ENCODE results near the gene STAC.

The STAC gene, protein sequence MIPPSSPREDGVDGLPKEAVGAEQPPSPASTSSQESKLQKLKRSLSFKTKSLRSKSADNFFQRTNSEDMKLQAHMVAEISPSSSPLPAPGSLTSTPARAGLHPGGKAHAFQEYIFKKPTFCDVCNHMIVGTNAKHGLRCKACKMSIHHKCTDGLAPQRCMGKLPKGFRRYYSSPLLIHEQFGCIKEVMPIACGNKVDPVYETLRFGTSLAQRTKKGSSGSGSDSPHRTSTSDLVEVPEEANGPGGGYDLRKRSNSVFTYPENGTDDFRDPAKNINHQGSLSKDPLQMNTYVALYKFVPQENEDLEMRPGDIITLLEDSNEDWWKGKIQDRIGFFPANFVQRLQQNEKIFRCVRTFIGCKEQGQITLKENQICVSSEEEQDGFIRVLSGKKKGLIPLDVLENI

DNA sequence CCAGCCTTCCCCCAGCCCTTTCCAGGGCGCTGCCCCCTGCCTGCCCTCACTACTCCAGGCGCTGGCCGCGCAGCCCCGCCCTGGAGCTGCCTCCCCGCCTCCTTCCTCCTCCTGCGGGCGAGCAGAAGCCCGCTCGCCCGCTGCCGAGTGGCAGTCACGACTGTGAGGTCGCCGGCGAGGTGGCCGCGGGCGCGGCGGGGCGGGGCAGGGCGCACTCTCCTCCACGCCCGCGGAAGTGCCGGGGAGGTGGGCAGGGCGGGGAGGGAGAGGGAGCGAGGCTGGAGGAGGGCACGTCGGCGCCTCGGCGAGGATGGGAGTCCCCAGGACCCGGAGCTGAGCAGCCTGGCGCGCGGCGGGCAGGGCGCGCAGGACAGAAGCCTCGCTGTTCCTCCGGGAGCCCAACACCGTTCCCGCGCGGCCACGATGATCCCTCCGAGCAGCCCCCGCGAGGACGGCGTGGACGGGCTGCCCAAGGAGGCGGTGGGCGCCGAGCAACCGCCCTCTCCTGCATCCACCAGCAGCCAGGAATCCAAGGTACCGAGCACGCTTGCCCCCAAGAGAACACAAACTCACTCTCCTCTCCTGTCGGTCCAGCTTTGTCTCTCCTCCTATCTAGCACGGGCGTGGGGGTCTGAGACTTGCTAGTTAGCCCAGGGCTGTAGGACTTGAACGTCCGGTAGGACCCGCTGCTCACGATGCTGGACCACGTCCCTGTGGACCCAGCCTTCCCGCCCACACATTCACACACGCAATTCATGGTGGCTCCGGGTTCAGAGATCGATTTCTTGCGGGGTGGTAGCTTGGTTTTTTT, at the start of gene STAC:
TSS of gene STAC (plus strand) at position 284 of the 811 bp plus-strand sequence. CDS start at position 424, 140 bp downstream.
- no peak for DNase-seq

DNA sequence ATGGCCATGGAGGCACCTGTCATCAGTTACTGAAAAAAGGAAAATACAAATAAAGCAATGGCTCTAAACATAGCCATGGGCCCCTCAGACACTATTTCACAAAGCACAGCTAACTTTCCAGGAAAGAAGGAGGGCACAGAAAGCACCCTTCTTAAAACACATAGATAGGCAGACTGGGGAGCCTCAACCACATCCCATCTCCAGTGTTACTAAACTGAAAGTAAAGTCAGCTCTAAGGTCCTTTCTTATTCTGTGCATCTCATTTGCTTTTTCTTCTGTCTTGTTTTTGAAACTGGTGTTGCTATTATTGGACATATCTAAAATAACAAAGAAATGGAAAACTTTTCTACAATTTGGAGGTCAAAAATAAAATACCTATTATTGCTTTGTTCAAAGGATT, 48.2 kb upstream of the STAC start:
- no peak for DNase-seq

GRCh38 chr3:36362216-36362615, 18.1 kb upstream of the STAC start:
- DNase-seq: no peak

- DNase-seq: no peak
Observed at GRCh38 chr3:36362973-36363372, 17.3 kb upstream of the STAC start.

DNA sequence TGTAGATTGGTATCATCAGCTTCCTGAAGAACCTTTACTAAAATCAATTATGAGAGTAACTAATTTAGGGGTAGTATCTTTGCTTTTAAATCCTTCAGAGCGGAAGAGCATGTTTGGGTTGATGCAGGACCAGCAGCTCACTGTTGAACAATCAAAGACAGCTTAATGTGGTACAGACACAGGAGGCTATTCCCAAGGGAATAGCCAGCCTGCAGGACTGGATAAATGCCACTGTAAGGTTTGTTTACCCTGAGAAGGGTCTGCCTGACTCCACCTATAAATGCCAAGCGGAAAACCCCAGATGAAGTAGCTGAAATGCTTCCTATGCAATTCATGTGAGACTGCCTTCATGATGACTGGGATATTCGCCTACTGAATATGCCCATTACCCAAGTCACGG, 16.0 kb upstream of the STAC start:
- DNase-seq: no peak

GRCh38 chr3:36365829-36366228, 14.5 kb upstream of the STAC start:
- DNase-seq: no peak

GRCh38 chr3:36366308-36366707, 14.0 kb upstream of the STAC start:
- no peak for DNase-seq

- DNase-seq: no peak
Observed at GRCh38 chr3:36367912-36368573, 12.3 kb upstream of the STAC start.

GRCh38 chr3:36372534-36372935, 7.8 kb upstream of the STAC start:
- DNase-seq: no peak

GRCh38 chr3:36373084-36373483, 7.2 kb upstream of the STAC start:
- no peak for DNase-seq

- no peak for DNase-seq
Observed at GRCh38 chr3:36373666-36374065, 6.6 kb upstream of the STAC start.

GRCh38 chr3:36379872-36380220, 458 bp upstream of the STAC start:
- no peak for DNase-seq

GRCh38 chr3:36381311-36381956, 1.1 kb downstream of the STAC start:
- no peak for DNase-seq

GRCh38 chr3:36393563-36393962, 13.3 kb downstream of the STAC start:
- no peak for DNase-seq

- no peak for DNase-seq
Observed at GRCh38 chr3:36394176-36394575, 13.9 kb downstream of the STAC start.

- DNase-seq: no peak
Observed at GRCh38 chr3:36397841-36398240, 17.5 kb downstream of the STAC start.

DNA sequence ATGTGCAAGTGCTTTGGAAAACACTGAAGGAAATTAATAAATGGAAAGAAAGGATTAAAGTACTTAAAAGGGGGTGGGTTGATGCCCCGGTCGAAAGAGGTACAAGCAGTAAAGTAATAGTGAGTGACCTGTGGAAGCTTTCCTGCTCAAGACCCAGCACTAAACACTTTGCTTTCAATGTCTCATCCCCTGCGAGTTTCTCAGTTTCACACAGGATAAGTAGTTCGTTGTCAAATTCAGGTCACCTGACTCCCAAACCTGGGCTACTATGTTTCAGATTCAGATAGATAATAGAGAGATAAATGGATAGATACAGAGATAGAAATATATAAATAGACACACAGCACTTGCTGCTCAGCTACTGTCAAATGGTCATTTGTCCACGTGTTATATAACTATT, 19.6 kb downstream of the STAC start:
- DNase-seq: no peak

GRCh38 chr3:36401056-36401455, 20.8 kb downstream of the STAC start:
- DNase-seq: no peak

GRCh38 chr3:36403661-36404060, 23.4 kb downstream of the STAC start:
- no peak for DNase-seq

- no peak for DNase-seq
Observed at GRCh38 chr3:36405190-36405589, 24.9 kb downstream of the STAC start.

DNA sequence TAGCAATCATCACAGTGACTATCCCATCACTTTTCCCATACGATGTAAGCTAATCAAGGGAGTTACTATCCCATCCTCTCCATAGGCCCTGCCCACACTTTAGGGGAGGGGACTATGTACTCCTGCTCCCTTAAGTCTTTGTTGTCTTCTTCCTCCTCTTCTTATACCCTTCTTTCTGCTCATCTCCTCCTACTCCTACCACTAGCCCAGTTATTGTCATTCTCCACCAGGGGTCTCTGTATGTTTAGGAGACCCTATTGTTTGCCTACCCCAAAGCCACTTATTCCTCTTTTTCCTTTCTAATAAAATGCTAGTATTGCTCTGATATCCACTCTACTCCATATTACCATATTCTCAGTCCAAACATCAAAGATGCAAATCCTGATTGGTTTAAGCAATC, 27.8 kb downstream of the STAC start:
- no peak for DNase-seq

DNA sequence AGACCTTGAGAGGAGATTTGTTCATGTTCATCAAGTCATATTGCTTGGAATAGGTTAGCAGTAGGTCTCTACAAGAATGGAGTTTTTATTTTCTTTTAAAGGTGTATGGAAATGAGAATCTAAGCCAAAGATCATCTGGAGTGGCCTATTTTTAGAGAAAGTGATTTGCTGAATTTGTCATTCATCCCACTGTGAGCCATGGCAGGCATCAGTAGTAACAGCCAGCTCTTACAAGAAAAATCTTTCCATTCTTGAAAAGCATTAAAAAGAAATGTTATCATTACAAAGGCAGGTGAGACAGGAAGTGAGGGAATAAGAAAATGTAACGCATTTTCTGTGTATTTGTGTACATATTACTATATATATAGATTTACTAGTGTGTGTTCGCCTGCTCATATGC, 29.6 kb downstream of the STAC start:
- no peak for DNase-seq

DNA sequence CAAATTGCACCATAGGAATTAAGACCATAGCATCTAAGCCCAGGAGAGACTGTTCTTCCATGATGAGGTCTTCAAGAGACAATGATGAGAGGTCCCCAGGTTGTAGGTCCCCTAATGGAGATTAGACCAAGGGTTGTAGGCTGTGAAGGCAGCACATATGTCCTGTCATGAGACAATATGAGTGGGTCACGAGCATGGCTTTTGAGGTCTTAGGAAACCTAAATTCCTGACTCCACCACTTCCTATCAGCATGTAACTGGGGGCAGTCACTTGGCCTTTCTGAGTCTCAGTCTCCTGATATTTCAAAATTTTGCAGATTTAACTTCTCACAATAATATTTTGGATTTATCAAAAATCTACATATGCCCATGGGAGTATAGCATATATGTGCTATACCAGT, 31.3 kb downstream of the STAC start:
- DNase-seq: no peak
